Activated CD8-positive, alpha-beta memory T cell treated with anti-CD3 and anti-CD28 coated beads, Interleukin-2, amount 10 ng/mL, durations not matched to agents 7 days and 5 days (primary cell): ENCODE measurements around the gene RBBP8NL. TPM values are rescaled to one million over a fixed set of nuclear protein-coding genes. Genes with fewer than 3 reads are reported as not detected.

Experiments
- total RNA-seq, 2 experiments: library from RNA; stranded (reverse); gene quantifications; one replicate each; pipeline ENCODE4 v1.2.3, GENCODE V29; 2021

RBBP8NL gene
- total RNA-seq, 2 experiments from 2014 or later = not detected

Other genes with a start within 250 kb of the RBBP8NL start
- 10 to 100 TPM; 34.0 to 40.1 TPM for gene MTG2, start 244.5 kb downstream of the RBBP8NL start, total RNA-seq
- not detected for gene HRH3, start 207.3 kb downstream of the RBBP8NL start, total RNA-seq
- gene OSBPL2, start 189.0 kb downstream of the RBBP8NL start, total RNA-seq = 10 to 100 TPM; 27.1 TPM
- 100 to 1,000 TPM; 105 to 133 TPM for gene ADRM1, start 124.5 kb downstream of the RBBP8NL start, total RNA-seq
- gene LAMA5, start 60.2 kb downstream of the RBBP8NL start, total RNA-seq = 1 to 10 TPM in 1 of 2 experiments, under 1 TPM in 1; 0.99 to 1.9 TPM
- 1,000 to 10,000 TPM; 1,634 to 1,703 TPM for gene RPS21, start 40.4 kb downstream of the RBBP8NL start, total RNA-seq
- 10 to 100 TPM; 15.6 to 16.5 TPM for gene CABLES2, start 20.3 kb downstream of the RBBP8NL start, total RNA-seq
- not detected for gene GATA5, start 48.5 kb upstream of the RBBP8NL start, total RNA-seq
- gene SLCO4A1, start 215.0 kb upstream of the RBBP8NL start, total RNA-seq = 10 to 100 TPM; 74.7 to 79.2 TPM